ENCODE results near the gene KLK2.

KLK2 gene

GRCh38 chr19:50851620-50852019 lies 21.6 kb upstream of the KLK2 start:
- DNase-seq, result no peak

- DNase-seq, result no peak
Measured at GRCh38 chr19:50854636-50855410, 18.4 kb upstream of the KLK2 start, which contains the start of gene KLK3. TSS of gene KLK3 (plus strand) at chr19:50854915. CDS start at chr19:50854956, 41 bp downstream.

- DNase-seq, result no peak
Measured at GRCh38 chr19:50857366-50857765, 15.9 kb upstream of the KLK2 start.

GRCh38 chr19:50858886-50859285 lies 14.4 kb upstream of the KLK2 start:
- peak; percentile 85 for DNase-seq

- DNase-seq, result no peak
Measured at GRCh38 chr19:50859849-50860248, 13.4 kb upstream of the KLK2 start.

- DNase-seq, result no peak
Measured at GRCh38 chr19:50861010-50861409, 12.2 kb upstream of the KLK2 start.

- no peak for DNase-seq
Measured at GRCh38 chr19:50861496-50862286, 11.5 kb upstream of the KLK2 start.

- DNase-seq, result no peak
Measured at GRCh38 chr19:50869479-50869878, 3.8 kb upstream of the KLK2 start.

GRCh38 chr19:50870417-50871089 lies 2.7 kb upstream of the KLK2 start:
- DNase-seq, result no peak

- DNase-seq, result no peak
Measured at GRCh38 chr19:50874211-50874610, 972 bp downstream of the KLK2 start.

GRCh38 chr19:50875795-50876422 lies 2.7 kb downstream of the KLK2 start:
- no peak for DNase-seq

GRCh38 chr19:50876456-50876855 lies 3.2 kb downstream of the KLK2 start:
- peak; percentile 55 for DNase-seq

GRCh38 chr19:50877338-50877737 lies 4.1 kb downstream of the KLK2 start:
- peak; percentile 36 for DNase-seq

- DNase-seq, result no peak
Measured at GRCh38 chr19:50878851-50879250, 5.6 kb downstream of the KLK2 start.

- no peak for DNase-seq
Measured at GRCh38 chr19:50880241-50880640, 7.0 kb downstream of the KLK2 start.

GRCh38 chr19:50882188-50882587 lies 8.9 kb downstream of the KLK2 start:
- DNase-seq, result no peak

- no peak for DNase-seq
Measured at GRCh38 chr19:50889638-50890037, 16.4 kb downstream of the KLK2 start.

- DNase-seq, result no peak
Measured at GRCh38 chr19:50890422-50891252, 17.4 kb downstream of the KLK2 start.

- no peak for DNase-seq
Measured at GRCh38 chr19:50891253-50891625, 18.0 kb downstream of the KLK2 start.

- no peak for DNase-seq
Measured at GRCh38 chr19:50893047-50893736, 20.0 kb downstream of the KLK2 start.
